GM19328 (cell line): ENCODE results near the gene CMIP.
"Not testable (repeated sequence)": the region's sequence is repeated elsewhere in the genome, so short reads cannot be mapped to it uniquely, and the experiment has no call there.

Experiments
- ATAC-seq: cut with Tn5 transposase; IDR thresholded peaks from one replicate; pipeline ENCODE4 v1.9.1; 2021; ENCODE audit warnings: mild to moderate bottlenecking, moderate library complexity; ENCODE audit not compliant: unreplicated experiment

The CMIP gene

DNA sequence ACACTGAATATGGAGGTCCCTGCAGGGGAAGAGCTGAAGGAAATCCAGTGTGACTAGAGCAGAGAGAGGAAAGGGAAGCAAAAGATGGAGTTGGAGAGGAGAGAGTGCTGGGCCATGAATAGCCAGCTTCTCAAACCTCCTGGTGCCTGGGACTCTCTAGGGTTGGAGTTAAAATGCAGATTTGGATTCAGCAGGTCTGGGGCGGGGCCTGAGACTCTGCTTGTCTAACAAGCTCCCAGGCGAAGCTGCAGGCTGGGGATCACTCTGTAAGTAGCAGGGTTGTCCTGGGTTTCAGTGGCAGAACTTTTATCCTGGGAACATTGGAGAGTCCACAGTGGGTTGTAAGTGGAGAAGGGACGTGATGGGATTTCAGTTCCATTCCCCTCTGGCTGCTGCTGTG, 231.1 kb downstream of the CMIP start:
- no peak for ATAC-seq

DNA sequence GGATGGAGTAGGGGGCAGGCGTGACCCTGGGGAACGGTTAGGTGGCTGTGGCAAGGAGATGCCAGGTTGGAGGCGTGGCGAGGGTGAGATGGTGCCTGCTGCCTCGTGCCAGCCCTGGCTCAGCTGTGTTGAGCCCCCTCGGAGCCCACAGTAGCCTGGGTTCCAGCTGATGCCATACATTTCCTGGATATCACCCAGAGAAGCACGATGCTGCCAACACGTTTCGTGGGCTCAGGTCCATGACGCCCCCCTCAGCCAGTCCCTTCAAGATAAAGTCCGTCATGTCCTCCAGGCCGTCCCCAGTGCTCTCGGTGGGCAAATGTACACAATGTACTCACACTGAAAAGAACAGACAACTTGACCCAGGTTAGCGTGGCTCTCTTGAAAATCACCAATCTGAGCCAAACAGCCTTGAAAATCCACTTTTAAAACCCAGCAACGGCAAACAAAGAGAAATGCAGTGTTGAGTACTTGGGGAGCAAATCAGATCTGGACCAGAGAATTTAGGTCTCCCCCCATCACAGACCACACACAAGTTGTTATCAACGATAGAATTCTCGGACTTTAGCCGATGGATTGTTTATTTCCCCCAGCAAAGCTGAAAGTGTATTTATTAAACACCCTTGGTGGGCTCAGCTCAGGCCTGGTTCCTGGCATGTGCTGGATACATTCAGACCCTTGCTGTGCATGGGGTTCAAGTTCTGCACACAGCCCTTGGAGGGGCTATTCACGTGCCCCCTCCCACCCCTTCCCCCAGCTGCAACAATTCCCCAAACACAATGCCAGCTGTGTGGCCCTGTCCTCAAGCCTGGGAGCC, 231.7 kb downstream of the CMIP start:
- ATAC-seq, result no peak

DNA sequence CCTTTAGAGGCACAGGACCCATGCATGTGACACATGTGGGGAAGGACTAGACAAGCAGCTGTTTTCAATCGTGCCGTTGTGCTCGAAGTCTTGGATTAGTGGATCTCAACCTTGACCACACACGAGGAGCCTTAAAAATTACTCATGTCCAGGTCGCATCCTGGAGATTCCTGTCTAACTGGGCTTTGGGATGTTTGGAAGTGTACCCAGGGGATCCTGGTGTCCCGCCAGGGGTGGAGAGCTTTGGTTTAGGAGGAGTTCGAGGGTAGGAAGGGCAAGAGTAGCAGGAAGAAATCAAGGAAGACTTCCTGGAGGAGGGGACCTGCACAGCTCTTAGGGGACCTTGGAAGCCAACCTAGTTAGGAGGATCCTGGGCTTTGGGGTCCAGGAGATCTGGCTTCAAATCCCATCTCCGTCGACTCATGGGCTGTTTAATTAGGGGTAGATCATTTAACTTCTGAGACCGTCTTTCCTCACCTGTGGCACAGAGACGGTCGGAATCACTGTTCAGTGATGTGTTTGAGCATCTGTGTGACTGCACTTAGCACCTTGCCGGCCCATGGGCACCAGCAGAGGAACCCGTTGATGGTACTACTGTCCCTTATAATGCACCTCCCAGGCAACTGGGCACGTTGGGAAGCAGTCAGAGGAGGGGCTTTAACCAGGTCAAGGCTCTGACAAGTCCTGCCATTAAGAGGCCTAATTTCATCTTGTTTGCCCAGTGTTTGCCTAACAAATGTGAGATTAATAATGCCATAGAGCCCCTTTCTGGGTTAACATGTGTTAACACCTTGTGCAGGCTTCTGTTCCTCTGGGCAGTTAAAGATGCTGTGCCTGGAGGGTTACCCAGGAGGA, 232.5 kb downstream of the CMIP start:
- no peak for ATAC-seq

DNA sequence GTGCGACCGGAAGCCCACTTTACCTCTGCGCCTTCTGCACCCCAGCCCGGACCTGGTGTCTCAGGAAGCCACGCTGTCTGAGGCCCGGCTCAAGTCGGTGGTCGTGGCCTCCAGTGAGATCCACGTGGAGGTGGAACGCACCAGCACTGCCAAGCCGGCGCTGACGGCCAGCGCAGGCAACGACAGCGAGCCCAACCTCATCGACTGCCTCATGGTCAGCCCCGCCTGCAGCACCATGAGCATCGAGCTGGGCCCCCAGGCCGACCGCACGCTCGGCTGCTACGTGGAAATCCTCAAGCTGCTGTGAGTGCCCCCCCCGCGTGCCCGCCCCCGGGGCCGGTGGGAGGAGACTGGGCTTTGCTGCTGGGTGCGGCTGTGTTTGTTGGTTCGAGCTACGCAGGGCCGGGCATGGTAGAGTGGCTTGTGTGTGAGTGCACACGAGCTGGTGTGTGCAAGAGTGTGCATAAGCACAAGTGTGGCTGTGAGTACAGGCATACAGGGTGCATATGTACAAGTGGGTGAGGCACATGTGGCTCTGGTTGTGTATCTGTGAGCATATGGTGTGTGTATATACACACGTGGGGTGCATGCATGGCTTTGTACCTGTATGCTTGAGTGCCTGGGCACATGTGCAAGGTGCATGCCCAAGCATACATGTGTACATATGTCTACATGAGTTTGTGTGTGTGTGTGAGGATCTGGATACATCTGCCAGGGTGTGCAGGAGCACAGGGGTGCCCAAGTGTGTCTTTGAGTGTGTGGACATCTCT, 233.9 kb downstream of the CMIP start:
- no peak for ATAC-seq

DNA sequence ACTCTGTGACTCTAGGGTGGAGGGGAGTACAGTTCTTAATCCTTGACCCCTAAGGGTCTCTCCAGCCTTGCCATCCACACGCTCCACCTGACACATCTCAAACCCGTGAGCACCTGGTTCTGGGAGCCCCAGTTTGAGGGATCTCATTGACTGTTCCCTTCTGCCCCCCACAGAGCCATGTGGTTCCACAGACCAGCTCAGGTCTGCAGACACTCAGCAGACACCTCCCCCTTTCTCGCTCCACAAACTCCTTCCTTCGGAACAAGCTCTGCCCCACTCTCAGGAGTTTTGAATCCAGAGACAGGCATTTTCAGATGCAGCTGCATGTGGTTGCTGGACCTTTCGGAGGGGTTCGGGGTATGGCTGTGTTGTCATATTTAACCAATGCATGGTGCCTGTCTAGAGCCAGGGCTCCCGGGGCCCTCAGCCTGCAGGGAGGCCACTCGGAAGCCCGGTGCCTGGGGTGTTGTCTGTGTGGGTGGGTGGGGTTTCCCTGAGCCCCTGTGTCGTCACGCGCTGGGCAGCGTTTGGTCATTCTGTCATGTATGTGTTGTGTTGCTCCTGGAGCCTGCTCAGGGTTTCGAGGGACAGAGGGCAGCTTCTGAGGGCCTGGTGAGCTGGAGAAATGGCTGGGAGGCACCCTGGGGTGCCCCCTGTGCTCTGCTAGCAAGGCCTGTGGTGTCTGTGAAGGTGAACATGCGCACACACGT, 235.3 kb downstream of the CMIP start:
- no peak for ATAC-seq

DNA sequence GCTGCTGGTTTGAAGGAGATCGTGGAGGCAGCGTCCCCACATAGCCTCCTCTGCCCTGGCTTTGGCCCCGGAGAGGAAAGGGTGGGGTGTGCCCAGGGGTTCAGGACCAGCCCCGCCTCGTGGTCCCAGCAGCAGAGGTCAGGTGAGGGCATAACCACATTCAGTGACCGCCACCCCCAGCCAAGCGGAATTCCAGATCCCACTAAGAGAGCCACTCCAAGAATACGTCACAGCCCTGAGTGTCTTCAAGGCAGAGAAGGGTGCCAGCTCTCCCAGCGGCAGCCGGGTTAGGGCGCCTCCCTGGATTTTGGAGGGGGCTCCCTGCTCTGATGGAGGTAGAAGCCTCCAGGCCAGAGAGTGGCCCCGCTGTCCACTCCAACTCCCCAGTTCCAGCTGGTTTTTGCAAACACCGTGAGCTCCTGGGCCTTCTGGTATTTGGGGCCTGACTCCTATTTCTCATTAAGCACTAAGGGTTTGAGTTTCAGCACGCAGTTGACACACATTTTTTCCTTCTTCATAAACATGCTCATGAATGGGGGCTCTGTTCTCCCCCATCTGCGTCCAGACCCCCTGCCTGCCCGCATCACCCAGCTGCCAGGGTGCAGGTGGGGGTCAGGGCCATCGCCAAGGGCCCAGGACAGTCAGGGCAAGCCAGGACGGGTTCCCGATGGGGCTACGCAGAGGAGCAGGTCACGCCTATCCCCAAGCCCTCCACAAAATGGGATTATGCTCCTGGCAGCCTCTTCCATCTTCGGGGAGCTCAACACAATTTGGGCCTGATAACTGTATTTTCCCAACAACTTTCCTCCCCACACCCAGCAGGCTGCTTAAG, 236.1 kb downstream of the CMIP start:
- no peak for ATAC-seq

DNA sequence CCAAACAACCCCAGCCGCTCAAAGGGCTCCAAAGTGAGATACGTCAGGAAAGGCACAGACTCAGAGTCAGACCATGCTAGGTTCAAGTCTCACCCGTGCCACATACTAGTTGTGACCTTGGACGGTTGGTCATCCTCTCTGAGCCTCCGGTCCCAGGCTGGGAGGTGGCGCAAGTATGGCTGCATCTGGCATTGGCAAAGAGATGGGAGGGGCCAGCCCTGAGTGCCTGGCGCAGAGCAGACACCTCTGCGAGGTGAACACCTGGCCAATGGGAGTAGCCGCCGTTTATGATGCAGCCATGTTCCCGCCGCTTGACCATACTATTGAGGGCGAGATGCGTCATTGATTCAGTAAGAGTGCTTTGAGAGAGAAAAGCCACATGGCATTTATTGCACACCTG, 236.7 kb downstream of the CMIP start:
- ATAC-seq, result no peak

DNA sequence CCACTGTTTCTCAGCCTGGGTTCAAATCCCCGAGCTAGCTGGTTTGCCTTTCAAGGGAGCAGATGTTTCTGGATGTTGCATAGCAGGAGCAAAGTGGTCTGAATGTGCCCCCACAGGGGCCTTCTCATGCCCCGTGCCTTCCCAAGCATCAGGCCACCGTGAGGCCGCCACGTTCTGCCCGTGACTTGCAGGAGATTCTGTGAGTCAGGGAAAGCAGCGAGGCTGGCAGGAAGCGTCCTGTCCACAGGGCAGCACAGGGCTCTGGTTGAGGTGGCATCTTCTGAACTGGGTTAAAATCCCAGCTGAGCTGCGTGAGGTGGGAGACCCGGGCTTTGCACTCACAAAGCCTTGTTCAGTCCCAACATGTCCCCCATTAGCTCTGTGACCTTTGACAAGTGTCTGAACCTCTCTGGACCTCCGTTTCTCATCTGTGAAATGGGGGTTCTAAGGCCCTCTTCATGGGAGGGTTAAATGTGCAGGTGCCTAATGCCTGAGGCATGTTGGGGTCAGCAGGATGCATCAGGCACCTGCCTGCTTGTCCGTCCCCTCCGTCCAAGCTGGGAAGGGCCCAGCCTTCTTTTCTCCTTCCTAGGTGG, 239.7 kb downstream of the CMIP start:
- no peak for ATAC-seq

DNA sequence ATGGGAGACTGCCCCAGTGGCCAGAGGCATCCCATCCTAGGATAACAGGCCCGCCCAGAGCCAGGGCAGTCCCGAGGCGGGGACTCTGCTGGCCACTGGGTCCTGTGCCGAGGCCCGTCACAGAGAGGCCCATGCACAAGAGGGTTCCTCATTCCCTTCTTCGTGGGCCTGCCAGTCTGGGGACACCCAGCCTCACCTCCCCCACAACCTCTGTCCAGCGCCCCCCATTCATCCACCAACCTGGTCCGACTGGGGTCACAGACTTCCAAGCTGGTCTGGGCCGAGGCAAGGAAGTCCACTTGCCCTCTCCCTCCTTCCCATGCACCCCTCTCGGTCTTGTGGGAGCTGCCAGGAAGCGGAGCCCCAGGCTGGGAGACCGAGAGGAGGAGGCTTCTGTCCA, 240.3 kb downstream of the CMIP start:
- no peak for ATAC-seq

DNA sequence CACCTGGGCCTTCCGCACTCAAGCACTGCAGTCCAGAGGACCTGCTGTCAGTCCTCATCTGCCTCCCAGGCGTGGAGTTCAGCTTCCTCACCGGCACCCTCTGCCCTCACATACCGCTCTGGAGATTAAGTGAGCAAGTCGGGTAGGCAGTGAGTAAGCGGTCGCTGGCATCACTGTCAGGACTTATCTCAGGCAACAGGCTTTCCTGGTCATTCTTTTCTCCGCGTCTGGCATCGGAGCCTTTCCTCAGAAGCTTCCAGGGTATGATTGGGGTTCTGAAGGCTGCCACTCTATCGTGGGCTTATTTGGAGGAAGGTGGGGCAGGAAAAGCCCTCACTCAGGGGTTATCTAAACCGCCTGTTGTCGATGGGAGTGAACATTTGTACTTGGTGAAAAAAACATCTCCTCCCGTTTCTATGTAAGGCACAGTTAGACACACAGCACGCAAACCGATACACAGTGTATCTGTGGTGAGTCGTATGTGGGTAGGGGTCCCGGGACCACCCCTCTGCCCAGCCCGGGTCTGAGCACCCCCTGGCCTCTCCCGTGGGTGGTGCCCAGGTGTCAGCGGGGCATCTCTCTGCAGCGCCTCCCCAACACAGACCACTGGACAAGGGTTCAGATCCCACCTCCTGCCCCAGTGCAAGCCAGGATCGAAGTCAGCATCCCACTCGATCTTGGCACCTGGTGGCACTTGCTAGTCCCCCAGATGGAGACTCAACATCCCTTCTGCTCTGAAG, 242.0 kb downstream of the CMIP start:
- ATAC-seq, result no peak

DNA sequence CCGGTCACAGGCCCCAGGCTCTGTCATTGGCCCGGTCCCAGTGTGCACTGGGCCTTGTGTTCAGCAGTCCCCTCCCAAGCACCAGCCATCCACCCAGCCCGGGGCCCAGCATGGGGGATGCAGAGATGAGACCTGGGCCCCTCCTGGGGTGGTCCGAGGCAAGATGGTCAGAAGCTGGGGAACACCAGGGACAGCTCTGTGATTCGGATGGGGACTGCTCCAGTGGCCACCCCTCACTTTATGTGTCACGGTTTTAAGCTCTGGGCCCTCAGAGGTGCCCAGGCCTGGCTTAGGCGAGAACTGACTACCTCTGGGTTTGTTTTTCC, 242.5 kb downstream of the CMIP start:
- ATAC-seq, result no peak

DNA sequence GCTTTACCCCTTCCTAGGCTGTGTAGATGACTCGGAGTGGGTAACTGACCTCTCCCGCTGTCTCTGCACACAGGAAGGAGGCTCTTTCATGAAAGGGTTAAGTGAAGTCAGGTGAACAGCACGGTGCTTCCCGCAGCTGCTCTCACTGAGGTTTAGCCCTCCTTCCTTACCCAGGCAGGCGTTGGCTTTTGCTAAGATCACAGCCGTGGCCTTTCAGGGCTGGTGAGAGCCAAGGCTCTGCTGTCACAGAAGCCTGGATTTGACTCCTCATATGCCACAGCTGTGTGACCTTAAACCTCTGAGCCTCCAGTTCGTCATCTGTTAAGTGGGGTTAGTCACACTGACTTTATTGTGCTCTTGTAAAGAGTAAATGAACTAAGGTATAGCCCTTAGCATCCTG, 243.6 kb downstream of the CMIP start:
- no peak for ATAC-seq

DNA sequence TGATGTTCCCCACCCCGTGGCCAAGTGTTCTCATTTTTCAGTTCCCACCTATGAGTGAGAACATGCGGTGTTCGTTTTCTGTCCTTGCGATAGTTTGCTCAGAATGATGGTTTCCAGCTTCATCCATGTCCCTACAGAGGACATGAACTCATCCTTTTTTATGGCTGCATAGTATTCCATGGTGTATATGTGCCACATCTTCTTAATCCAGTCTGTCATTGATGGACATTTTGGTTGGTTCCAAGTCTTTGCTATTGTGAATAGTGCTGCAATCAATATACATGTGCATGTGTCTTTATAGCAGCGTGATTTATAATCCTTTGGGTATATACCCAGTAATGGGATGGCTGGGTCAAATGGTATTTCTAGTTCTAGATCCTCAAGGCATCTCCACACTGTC, 244.2 kb downstream of the CMIP start:
- ATAC-seq, result not testable (repeated sequence)

DNA sequence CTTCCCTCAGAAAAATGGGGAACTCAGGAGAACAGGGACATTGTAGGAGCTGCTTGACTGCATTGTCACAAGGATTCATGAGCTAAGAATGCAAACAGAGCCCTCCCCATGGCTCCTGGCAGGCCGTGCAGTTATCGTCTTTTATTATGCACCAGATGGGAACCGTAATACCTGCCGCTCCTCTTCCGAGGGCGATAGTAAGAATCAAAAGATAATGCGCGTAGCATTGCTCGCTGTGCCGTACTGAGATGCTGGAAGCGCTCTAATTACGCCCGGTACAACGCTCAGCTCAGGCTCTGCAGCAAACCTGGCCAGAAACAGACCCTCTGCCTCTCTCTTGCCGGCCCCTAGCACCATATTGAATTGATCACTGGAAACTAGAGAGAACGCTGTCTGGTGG, 247.4 kb downstream of the CMIP start:
- no peak for ATAC-seq

DNA sequence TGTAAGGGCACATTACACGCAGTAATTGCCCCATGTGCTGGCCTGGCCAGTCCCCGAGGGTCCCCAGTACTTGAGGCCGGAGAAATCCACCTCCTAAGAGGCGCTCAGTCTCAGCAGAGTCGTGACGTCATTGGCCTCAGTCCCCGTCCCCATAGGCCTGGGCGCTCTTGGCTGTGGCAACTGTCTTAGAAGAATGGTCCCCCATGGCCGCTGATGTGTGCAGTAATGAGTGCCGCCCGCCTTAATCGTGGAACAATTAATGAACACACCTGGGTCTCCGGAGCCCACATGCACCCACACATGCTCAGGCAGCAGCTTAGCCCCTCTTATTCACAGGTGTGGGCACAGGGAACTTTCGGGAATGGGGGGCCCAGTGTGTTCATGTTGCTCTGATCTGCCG, 248.0 kb downstream of the CMIP start:
- ATAC-seq, result no peak

DNA sequence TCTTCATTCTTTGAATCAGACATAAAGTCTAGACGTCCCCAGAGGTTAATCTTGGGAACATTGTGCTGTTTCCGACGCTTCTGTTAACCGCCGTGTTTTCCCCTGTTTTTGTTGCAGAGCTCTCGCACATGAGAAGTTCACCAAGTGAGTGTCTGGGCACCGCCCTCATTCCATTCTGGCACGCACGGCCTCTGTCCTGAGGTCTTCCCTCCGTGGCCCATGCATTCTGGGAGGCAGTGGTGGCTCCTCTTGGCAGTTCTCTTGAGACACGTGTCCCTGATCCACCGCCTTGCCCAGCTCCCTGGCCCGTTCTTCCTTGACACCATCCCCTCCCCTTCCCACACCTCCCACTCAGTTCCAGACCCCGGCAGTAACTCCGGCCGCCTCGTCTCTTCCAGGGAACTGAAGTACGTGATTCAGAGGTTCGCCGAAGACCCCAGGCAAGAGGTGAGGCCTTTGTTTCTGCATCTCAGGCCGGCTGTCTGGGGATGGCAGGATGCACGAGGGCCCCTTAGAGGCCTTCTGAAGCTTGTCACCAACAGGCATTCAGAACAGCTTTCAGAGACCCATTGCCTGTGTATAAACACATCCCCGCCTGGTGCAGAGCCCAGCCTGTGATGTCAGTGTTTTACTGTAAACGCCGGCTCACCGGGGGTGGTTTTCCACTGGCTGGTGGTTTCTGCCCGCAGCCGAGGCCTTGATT, 248.6 kb downstream of the CMIP start:
- no peak for ATAC-seq

DNA sequence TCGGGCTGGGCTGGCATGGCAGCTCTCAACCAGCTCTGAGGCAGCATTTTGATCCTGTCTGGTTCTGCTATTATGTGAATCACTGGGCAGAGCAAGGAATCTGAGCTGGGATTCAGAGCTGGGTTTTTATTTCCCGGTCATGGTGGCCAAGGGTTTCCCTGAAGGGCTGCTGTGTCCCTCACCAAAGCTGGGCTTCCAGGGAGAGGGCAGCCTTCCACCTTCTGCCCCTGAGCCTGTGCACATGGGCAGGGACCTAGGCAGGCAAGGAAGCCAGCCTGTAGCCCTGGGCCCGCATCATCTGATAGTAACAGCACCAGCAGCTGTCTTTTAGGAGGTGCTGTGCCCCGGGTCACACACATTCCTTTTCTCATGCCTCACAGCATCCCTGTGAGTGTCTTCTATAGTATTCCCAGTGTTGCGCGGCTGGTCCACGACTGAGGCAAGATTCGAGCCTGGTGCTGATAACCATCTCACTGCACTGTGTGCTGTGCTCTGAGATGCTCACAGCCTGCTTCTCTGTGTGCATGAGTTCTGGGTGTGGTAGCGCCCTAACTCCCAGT, 249.2 kb downstream of the CMIP start:
- no peak for ATAC-seq
